Breast epithelium (tissue), 4 donors: ENCODE data around the gene PNPLA5. TPM values are rescaled to one million over a fixed set of nuclear protein-coding genes. Genes with fewer than 3 reads are reported as not detected.

Source experiments
- DNase-seq, 2 donors: peaks; one replicate each; pipeline ENCODE4 v3.0.0-alpha.2; 2019; ENCODE audit warnings: low spot score in 2 of 2
- H3K27ac ChIP-seq, 2 donors: fragments of 200-600 bp; sonication (generic) in 1 of 2; one replicate each; pipeline ENCODE4 v1.5.1; 2016 to 2019; ENCODE audit warnings: mild to moderate bottlenecking in 1 of 2
- H3K27me3 ChIP-seq, 2 donors: fragments of 200-600 bp; sonication (generic) in 1 of 2; one replicate each; pipeline versions ENCODE4 v1.5.1 to v1.6.0; 2017 to 2019; ENCODE audit warnings: control low read depth in 1 of 2, mild to moderate bottlenecking in 1 of 2
- H3K36me3 ChIP-seq: fragments of 200-600 bp; one replicate; pipeline ENCODE4 v1.5.1; 2019
- H3K4me1 ChIP-seq, 2 donors: fragments of 200-600 bp; sonication (generic); one replicate each; pipeline ENCODE4 v1.5.1; 2016 to 2019; ENCODE audit warnings: control low read depth in 1 of 2
- H3K4me3 ChIP-seq, 3 donors: fragments of 200-600 bp; sonication (generic); 1 replicate in 2 of 3; 2 replicates in 1 of 3; pipeline ENCODE4 v1.5.1; 2016 to 2019; ENCODE audit warnings: mild to moderate bottlenecking in 3 of 3, moderate library complexity in 2 of 3
- H3K9me3 ChIP-seq, 2 donors: fragments of 200-600 bp; sonication (generic) in 1 of 2; one replicate each; pipeline ENCODE4 v1.5.1; 2016 to 2019; ENCODE audit warnings: control low read depth in 1 of 2
- CTCF ChIP-seq, 3 donors: fragments of 450-650 bp; IDR thresholded peaks; one replicate each; pipeline ENCODE4 v1.5.1; 2016 to 2017; ENCODE audit warnings: antibody characterized with exemption in 3 of 3, mild to moderate bottlenecking in 3 of 3, moderate library complexity in 3 of 3
- POLR2A ChIP-seq: fragments of 450-650 bp; IDR thresholded peaks from one replicate; pipeline ENCODE4 v1.6.1; 2016; ENCODE audit warnings: antibody characterized with exemption, mild to moderate bottlenecking, moderate library complexity
- POLR2AphosphoS5 ChIP-seq, 3 donors: sonication (generic); formaldehyde crosslinking; IDR thresholded peaks; one replicate each; pipeline ENCODE4 v1.6.1; 2017; ENCODE audit warnings: antibody characterized with exemption in 3 of 3
- intact Hi-C: fragments of 100-400 bp; cut with DNase I; formaldehyde crosslinking; loops from one replicate; pipeline ENCODE4 v1.15.1; 2023; ENCODE audit warnings: low total_unique reads
- total RNA-seq, 3 donors: library from RNA; depleted of rRNA; stranded (reverse); fragments of >200 nt; gene quantifications; one replicate each; pipeline ENCODE4 v1.1.0, GENCODE V29; 2016

The PNPLA5 gene
- total RNA-seq, 3 donors from 2014 or later: not detected

GRCh38 chr22:43833286-43834240 lies 58.2 kb downstream of the PNPLA5 start:
- Histone ChIP-seq H3K27ac (no peak overlapping the region), H3K36me3 (no peaks in the 10 kb centered on the region), H3K9me3 (no peaks in the 10 kb centered on the region), H3K27me3 (no peaks in the 10 kb centered on the region), H3K4me1 (no peaks in the 10 kb centered on the region), H3K4me3 (no peak overlapping the region)
- TF ChIP-seq POLR2A: no peak
- TF ChIP-seq CTCF (IDR thresholded peaks at IDR 0.05): no peak
- TF ChIP-seq POLR2AphosphoS5 (IDR thresholded peaks at IDR 0.05): no peak
- no peak for DNase-seq
- intact Hi-C loops: no loop called here

GRCh38 chr22:43832393-43833265 lies 59.2 kb downstream of the PNPLA5 start:
- intact Hi-C loops: no loop called here
- no peaks in the 10 kb centered on the region for H3K36me3 ChIP-seq
- H3K4me1 ChIP-seq: no peaks in the 10 kb centered on the region
- DNase-seq: no peak
- no peaks in the 10 kb centered on the region for H3K27me3 ChIP-seq
- no peaks in the 10 kb centered on the region for H3K9me3 ChIP-seq
- no peak overlapping the region for H3K27ac ChIP-seq
- TF ChIP-seq POLR2A: no peak
- no peak for TF ChIP-seq CTCF (IDR thresholded peaks at IDR 0.05)
- no peak for TF ChIP-seq POLR2AphosphoS5 (IDR thresholded peaks at IDR 0.05)
- H3K4me3 ChIP-seq: no peak overlapping the region

GRCh38 chr22:43831561-43832392 lies 60.0 kb downstream of the PNPLA5 start:
- no peaks in the 10 kb centered on the region for H3K27me3 ChIP-seq
- no peak for DNase-seq
- H3K9me3 ChIP-seq: no peaks in the 10 kb centered on the region
- H3K4me3 ChIP-seq: no peak overlapping the region
- H3K4me1 ChIP-seq: no peaks in the 10 kb centered on the region
- intact Hi-C loops: no loop called here
- H3K27ac ChIP-seq: no peak overlapping the region
- no peaks in the 10 kb centered on the region for H3K36me3 ChIP-seq
- TF ChIP-seq CTCF (IDR thresholded peaks at IDR 0.05) (no peak), POLR2A (no peak), POLR2AphosphoS5 (IDR thresholded peaks at IDR 0.05) (no peak)

GRCh38 chr22:43830931-43831560 lies 60.8 kb downstream of the PNPLA5 start:
- no peak for DNase-seq
- intact Hi-C loops: no loop called here
- Histone ChIP-seq H3K27me3 (no peaks in the 10 kb centered on the region), H3K36me3 (no peaks in the 10 kb centered on the region), H3K4me1 (no peaks in the 10 kb centered on the region), H3K9me3 (no peaks in the 10 kb centered on the region), H3K4me3 (no peak overlapping the region), H3K27ac (peak overlapping the region in 1 of 2 donors; percentile 74)
- TF ChIP-seq POLR2AphosphoS5 (IDR thresholded peaks at IDR 0.05) (no peak), POLR2A (no peak), CTCF (IDR thresholded peaks at IDR 0.05) (no peak)
